DOHH2 (cell line): Measurements from ENCODE around the gene ADCK2.

Experiments
- H3F3A ChIP-seq: fragments of 200-600 bp; sonication (generic), shearing (Covaris generic); 2 replicates; pipeline ENCODE4 v1.6.0; 2016; ENCODE audit warnings: antibody characterized with exemption, mild to moderate bottlenecking; ENCODE audit not compliant: control insufficient read depth, insufficient read depth
- H3K27ac ChIP-seq: fragments of 200-600 bp; sonication (generic); 2 replicates; pipeline ENCODE4 v1.5.1; 2014; ENCODE audit warnings: low read depth, mild to moderate bottlenecking, low read length, moderate library complexity
- H3K27me3 ChIP-seq: fragments of 200-600 bp; sonication (generic); 2 replicates; pipeline ENCODE4 v1.6.1; 2014; ENCODE audit warnings: mild to moderate bottlenecking, low read length, mixed read lengths; ENCODE audit not compliant: control insufficient read depth
- H3K36me3 ChIP-seq: fragments of 200-600 bp; sonication (generic); 2 replicates; pipeline ENCODE4 v1.6.1; 2014; ENCODE audit warnings: mild to moderate bottlenecking, low read length, moderate library complexity, mixed read lengths; ENCODE audit not compliant: control insufficient read depth
- H3K4me1 ChIP-seq: fragments of 200-600 bp; sonication (generic); 2 replicates; pipeline ENCODE4 v1.6.1; 2014; ENCODE audit warnings: mild to moderate bottlenecking, low read length, mixed read lengths; ENCODE audit not compliant: control insufficient read depth
- H3K4me2 ChIP-seq: fragments of 200-600 bp; sonication (generic); 2 replicates; pipeline ENCODE4 v1.6.0; 2014; ENCODE audit warnings: mild to moderate bottlenecking, low read length, moderate library complexity
- H3K4me3 ChIP-seq: fragments of 200-600 bp; sonication (generic); 2 replicates; pipeline ENCODE4 v1.5.1; 2014; ENCODE audit warnings: mild to moderate bottlenecking, low read length, mixed read lengths
- H3K79me2 ChIP-seq: fragments of 200-600 bp; sonication (generic); 2 replicates; pipeline ENCODE4 v1.6.1; 2014; ENCODE audit warnings: mild to moderate bottlenecking, low read length, mixed read lengths; ENCODE audit not compliant: control insufficient read depth
- H3K9me2 ChIP-seq: fragments of 200-600 bp; sonication (generic); replicated peaks from 2 replicates; pipeline ENCODE4 v1.6.1; 2014; ENCODE audit warnings: mild to moderate bottlenecking, low read length, mixed read lengths; ENCODE audit not compliant: control insufficient read depth
- H3K9me3 ChIP-seq: fragments of 200-600 bp; sonication (generic); 2 replicates; pipeline ENCODE4 v1.6.1; 2014; ENCODE audit warnings: antibody characterized with exemption, low read length, mixed read lengths; ENCODE audit not compliant: control insufficient read depth, insufficient read depth
- H4K20me1 ChIP-seq: fragments of 200-600 bp; sonication (generic); 2 replicates; pipeline ENCODE4 v1.6.0; 2014; ENCODE audit warnings: low read depth, mild to moderate bottlenecking, antibody characterized with exemption, low read length, moderate library complexity; ENCODE audit not compliant: control insufficient read depth, insufficient read depth
- CTCF ChIP-seq: fragments of 200-600 bp; sonication (generic); IDR thresholded peaks from one replicate; pipeline ENCODE4 v1.5.1; 2014; ENCODE audit warnings: antibody characterized with exemption, mild to moderate bottlenecking, low read depth, low read length; ENCODE audit not compliant: poor library complexity, severe bottlenecking
- EZH2phosphoT487 ChIP-seq: fragments of 200-600 bp; sonication (generic); IDR thresholded peaks from 2 replicates; pipeline ENCODE4 v1.6.1; 2017; ENCODE audit warnings: borderline replicate concordance, mild to moderate bottlenecking, antibody characterized with exemption, low read length, moderate library complexity, mixed read lengths

The ADCK2 gene

GRCh38 chr7:140684066-140684950 lies 11.6 kb downstream of the ADCK2 start:
- Histone ChIP-seq H3K36me3 (peaks cover 72% of the 10 kb centered on the region), H3K79me2 (peaks cover 9% of the 10 kb centered on the region), H4K20me1 (no peaks in the 10 kb centered on the region), H3K4me2 (no peak overlapping the region), H3K27me3 (no peaks in the 10 kb centered on the region), H3K4me1 (no peaks in the 10 kb centered on the region), H3K27ac (no peak overlapping the region), H3K4me3 (no peak overlapping the region), H3F3A (no peaks in the 10 kb centered on the region), H3K9me2 (no peaks in the 10 kb centered on the region), H3K9me3 (no peaks in the 10 kb centered on the region)
- TF ChIP-seq CTCF (no peak), EZH2phosphoT487 (no peak)

GRCh38 chr7:140685407-140686087 lies 12.8 kb downstream of the ADCK2 start:
- Histone ChIP-seq H3K27ac (no peak overlapping the region), H3F3A (no peaks in the 10 kb centered on the region), H3K9me3 (no peaks in the 10 kb centered on the region), H3K36me3 (peaks cover 73% of the 10 kb centered on the region), H3K27me3 (no peaks in the 10 kb centered on the region), H3K4me1 (no peaks in the 10 kb centered on the region), H3K4me2 (no peak overlapping the region), H3K9me2 (no peaks in the 10 kb centered on the region), H3K79me2 (peaks cover 8% of the 10 kb centered on the region), H3K4me3 (no peak overlapping the region), H4K20me1 (no peaks in the 10 kb centered on the region)
- no peak for TF ChIP-seq EZH2phosphoT487

GRCh38 chr7:140686921-140687320 lies 14.2 kb downstream of the ADCK2 start:
- Histone ChIP-seq H3F3A (no peaks in the 10 kb centered on the region), H3K27me3 (no peaks in the 10 kb centered on the region), H3K9me3 (no peaks in the 10 kb centered on the region), H3K4me2 (no peak overlapping the region), H3K36me3 (peaks cover 73% of the 10 kb centered on the region), H4K20me1 (no peaks in the 10 kb centered on the region), H3K27ac (no peak overlapping the region), H3K9me2 (no peaks in the 10 kb centered on the region), H3K4me3 (no peak overlapping the region), H3K4me1 (no peaks in the 10 kb centered on the region), H3K79me2 (peaks cover 3% of the 10 kb centered on the region; the same call in 1 of the 2 replicates)
- no peak for TF ChIP-seq CTCF
- TF ChIP-seq EZH2phosphoT487: no peak

- no peaks in the 10 kb centered on the region for H3F3A ChIP-seq
- no peaks in the 10 kb centered on the region for H3K4me1 ChIP-seq
- H4K20me1 ChIP-seq: no peaks in the 10 kb centered on the region
- H3K36me3 ChIP-seq: peaks cover 73% of the 10 kb centered on the region
- no peak overlapping the region for H3K4me2 ChIP-seq
- H3K9me3 ChIP-seq: no peaks in the 10 kb centered on the region
- TF ChIP-seq CTCF: no peak
- TF ChIP-seq EZH2phosphoT487: no peak
- H3K79me2 ChIP-seq: no peaks in the 10 kb centered on the region
- H3K27me3 ChIP-seq: no peaks in the 10 kb centered on the region
- H3K4me3 ChIP-seq: no peak overlapping the region
- H3K9me2 ChIP-seq: no peaks in the 10 kb centered on the region
- no peak overlapping the region for H3K27ac ChIP-seq
Observed at GRCh38 chr7:140688341-140688740, 15.6 kb downstream of the ADCK2 start.
